Hematopoietic multipotent progenitor cell treated with erythropoietin and hydrocortisone succinate and interleukin-3 and kit ligand, for 15 days (in vitro differentiated cells): Measurements from ENCODE around the gene HOXC11.

Experiments
- DNase-seq: peaks from one replicate; pipeline ENCODE4 v3.0.0-alpha.2; 2015; ENCODE audit warnings: low spot score

Gene HOXC11

DNA sequence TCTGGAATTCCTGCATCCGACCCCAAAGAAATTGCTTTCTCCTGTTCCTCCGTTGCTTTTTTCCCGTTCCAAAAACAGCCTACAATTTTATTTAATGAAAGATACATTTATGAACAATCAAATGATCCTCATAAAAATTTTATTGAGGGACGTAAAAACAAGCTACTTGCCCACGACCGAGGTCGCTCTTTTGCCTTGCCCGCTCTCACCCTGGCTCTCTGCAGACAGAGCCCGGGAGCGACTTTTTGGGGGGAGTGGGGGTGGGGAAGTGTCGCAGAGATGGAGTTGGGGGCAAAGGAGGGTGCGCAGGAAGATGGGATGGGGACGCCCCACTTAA, 25.9 kb downstream of the HOXC11 start:
- no peak for DNase-seq

DNA sequence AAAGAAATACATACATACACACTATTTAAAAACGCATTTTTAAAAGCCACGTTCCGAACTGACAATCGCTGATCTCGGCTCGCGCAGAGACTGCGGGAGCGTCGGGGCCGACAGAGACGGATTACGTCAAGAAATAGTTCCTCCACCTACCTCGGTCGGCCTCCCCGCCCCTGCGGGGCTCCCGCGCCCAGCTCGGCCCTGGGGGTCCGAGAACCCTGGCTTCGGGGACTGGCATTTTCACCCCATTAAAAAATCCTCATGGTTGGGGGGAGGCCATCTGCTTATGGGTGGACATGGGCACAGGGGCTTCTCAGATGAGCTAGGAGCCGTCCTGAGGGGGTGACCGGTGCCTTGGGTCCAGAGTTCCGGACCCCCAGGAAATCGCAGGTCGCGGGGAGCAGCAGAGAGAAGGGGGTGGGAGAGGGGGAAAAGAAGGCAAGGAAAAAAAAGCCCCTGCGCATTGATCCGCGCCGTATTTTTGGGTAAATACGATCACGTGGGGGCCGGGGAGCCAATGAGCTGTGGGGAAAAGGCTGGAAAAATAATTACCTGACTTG, 26.7 kb downstream of the HOXC11 start:
- no peak for DNase-seq

DNA sequence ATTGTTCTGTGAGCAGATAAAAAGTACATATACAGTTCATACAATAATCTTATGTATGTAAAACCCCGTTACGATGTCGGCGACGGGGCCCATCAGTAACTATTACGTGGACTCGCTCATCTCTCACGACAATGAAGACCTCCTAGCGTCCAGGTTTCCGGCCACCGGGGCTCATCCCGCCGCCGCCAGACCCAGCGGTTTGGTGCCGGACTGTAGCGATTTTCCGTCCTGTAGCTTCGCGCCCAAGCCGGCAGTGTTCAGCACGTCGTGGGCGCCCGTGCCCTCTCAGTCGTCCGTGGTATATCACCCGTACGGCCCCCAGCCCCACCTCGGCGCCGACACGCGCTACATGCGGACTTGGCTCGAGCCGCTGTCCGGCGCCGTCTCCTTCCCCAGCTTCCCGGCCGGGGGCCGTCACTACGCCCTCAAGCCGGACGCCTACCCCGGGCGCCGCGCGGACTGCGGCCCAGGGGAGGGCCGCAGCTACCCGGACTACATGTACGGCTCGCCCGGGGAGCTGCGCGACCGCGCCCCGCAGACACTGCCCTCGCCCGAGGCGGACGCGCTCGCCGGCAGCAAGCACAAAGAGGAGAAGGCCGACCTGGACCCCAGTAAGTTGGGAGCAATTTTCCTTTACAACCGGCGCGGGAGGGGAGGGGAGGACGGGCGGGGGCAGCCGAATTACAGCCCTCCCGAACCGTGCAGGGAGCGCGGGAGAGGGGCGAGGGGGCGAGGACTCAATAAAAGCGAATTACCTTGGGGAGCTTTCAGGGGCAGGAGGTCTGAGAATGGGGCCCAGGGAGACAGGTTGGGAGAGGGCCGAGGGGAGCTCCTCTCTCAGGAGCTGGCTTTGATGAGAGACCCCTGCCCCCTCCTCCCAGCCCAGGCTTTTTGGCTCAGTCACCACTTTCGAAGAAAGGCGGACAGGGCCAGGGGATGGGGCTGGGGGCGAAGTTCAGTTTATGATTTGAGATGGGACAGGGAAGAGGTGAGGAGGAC, 27.5 kb downstream of the HOXC11 start, which contains the start of gene HOXC9:
Gene HOXC9, plus strand, starts transcription at position 46 of the 999 bp plus-strand sequence. Its CDS starts 28 bp downstream, at position 74.
- no peak for DNase-seq

DNA sequence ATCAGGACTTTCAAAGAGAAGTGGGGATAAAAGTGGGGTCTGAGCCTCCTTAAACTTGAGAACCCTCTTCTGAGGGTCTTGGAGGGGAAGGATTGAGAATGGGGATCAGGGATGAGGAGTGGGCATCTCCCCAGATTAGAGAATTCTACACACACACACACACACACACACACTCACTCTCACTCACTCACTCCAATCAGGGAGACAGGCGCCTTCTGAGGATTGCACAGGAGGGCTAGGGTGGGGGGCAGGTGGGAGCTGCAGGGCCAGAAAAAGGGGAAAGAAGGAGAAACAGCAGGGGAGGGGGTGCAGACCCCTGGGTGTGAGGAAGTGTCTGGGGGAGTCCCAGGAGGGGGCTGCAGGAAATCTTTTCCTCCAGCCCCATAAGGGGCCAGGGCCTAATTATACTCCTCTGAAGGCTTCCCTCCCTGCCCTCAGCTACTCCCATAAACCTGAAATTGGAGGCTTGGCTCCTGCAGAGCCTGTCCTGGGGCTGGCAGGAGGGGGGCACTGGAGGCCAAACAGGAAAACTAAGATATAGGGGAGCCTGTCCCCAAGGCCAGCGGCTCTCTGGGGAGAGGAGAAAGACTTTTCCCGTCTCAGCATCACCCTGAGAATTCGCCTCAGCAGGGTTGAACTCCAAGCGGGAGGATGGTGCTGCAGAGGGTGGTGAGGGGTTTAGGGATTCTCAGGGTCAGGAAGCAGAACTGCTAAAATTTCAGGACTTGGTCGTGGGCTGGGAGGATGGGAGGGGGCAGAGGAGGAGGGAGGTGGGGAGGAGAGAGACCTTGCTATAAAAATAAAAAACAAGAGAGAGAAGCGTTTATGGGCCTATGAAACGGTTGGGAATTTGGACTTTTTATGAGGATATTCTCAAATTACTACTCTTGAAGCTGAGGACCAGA, 28.6 kb downstream of the HOXC11 start:
- DNase-seq, result no peak

DNA sequence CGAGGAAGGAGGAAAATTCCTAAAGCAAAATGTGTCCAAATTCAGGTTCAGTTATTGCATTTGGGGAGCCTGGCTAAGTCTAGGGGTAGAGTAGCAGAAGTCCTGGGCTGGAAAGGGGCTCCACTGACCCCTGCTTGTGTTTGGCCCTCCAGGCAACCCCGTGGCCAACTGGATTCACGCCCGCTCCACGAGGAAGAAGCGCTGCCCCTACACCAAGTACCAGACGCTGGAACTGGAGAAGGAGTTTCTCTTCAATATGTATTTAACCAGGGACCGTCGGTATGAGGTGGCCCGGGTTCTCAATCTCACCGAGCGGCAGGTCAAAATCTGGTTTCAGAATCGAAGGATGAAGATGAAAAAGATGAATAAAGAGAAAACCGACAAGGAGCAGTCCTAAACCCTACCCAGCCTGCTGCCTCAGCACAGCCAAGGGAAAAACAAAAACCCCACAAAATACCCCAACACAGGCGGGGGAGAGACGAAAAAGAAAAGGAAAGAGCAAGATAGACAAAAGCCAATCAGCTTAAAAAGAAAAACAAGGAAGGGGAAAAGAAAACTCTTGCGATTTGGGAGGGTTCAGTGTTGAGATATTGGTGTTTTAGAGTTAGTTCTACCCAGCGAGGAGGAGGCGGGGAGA, 29.5 kb downstream of the HOXC11 start:
- DNase-seq, result no peak

DNA sequence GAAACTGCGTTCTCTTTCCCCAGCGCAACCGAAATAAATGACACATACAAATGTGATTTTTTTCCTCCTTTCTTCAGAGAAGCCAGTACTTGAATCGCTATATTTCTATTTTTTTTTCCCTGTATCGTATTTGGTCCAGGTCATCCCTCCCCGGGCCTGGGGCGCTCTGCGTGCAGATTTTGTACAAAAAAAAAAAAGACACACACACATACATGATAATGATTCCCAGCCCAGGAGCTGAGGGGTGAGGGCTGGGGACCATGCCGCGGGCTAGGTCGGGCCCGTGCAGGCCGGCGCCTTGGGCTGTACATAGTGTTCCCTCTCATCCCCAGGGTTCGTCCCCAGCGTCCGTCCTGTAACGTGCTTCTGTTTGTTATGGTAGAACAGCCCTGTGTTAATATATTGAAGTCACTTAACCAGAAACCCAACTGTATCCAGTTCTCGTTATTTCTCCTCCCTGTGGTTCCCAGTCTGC, 30.0 kb downstream of the HOXC11 start:
- DNase-seq, result no peak

DNA sequence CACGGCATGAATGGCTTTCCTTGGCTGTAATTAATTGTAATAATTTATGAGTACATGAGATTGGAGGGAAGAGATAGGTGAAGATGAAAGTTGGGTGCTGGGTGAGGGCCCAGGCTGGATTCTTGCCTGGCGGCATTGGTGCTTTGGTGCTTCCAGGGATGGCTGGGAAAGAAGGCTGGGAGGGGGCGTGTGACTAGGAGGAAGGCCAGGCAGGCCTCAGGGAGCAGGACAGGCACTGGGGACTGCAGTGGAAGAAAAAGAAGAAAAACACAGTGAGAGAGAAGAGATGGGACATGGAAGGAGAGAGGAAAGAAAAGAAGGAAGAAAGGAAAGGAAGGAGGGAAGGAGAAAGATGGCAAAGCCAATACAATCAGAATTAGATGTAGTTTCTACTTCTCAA, 30.7 kb downstream of the HOXC11 start:
- DNase-seq, result no peak

DNA sequence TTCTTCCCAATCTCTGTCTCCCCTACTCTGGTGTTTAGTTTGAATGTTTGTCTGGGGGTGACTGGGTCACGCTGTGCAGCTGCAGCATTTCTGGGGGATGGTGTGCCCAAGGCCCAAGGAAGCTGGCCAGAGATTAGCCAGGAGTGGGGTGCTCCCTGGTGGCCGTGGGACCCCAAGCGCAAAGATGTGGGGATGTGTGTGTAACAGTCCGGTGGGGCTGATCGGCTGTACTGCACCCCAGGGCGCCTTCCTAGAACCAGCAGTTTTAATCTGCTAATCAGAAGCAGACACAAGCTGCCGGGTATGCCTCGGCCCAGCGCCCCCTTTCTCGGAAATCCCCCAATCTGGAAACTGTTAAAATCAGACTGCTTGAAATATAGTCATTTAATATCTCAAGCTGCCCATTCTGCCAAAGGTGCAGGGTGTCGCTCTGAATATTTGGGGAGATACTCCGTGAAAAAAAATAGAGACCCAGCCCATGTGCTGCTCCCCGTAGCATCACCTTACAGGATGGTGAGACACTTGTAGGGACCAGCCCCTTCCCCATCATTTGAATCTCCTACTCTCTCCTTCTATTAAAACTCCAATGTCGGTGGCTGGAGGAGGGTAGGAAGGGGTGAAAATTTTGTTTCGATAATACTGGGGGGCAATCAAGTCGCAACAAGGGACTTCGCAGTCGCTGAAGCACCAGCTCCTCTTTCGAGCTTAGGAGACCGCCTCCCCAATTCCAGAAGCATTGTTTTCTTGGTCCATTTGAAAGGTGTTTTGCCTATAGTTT, 31.3 kb downstream of the HOXC11 start:
- no peak for DNase-seq

DNA sequence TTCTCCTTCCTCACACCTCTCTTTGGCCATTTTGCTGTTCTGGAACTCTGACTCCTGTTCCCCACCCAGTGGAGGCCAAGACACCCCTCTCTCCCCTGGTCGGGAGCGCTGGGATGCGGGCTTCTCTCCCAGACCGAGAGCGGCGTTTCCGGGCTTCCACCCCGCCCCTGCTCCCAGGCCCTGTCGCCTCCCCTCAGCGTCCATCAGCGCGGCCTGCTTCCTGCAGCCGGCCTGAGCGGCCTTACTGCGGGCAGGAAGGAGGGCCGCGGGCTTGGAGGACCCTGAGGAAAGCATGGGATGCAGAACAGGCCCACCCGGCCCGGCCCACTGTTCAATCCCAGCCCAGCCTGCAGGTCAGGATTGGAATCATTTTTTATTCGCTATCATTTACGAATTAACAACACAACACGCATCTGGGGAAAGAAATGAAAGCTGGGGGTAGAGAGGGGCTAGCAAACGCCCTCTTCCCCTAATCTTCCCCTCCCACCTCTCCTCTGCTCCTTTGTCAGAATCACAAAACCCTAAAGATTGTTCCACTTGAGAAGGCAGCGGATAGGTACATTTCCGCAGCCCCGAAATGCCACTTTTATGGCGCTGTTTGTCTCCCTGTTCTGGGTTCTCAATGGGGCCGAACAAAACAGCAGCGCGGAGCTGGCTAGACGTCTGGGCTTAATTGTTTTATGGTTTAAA, 32.1 kb downstream of the HOXC11 start:
- DNase-seq, result no peak

DNA sequence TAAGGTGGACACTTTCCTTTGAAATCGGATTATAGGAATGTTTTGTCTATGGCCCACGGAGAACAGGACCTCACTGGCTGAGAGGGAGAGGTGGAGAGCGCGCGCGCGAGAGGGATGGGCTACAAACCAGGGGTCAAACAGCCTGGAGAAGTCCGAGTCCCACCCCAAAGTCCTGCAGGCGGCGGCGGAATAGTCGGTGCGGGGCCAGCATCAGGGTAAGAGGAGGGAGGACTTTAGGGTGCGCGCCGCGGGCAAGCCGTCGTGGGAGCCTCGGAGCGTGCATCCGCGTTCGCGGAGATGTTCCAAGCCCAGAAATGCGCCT, 32.6 kb downstream of the HOXC11 start:
- no peak for DNase-seq

DNA sequence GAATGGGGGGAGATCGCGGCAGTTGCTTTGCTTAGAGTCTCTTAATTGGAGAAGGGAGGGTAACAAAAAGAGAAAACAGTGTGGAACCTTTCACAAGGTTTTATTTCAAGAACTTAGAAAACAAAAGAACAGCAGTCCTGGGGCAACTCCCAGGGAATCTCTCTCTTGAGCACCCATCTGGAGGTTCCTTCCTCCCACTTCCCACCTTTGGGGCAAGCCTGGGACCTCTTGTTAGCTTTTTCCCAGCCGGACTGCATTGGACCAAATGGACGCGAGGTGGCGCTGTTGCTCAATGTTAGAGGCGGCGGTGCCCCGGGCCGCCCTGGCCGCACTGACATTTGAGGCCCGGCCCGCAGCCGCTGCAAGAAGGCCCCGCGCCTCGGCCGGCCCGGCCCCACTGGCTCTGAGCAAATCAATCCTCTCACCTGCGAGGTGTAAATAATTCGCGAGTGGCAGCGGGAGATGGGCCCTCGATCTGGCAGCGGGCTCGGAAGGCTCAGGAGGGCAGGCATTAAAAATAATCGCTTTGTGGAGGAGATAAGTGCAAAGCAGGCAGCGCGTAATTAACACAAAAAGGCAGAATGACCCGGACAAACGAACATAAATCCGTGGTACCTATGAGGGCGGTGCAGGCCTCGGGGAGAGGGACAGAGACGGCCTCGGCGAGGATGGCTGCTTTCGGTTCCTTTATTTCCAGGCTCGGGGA, 33.1 kb downstream of the HOXC11 start:
- peak; percentile 76 for DNase-seq

DNA sequence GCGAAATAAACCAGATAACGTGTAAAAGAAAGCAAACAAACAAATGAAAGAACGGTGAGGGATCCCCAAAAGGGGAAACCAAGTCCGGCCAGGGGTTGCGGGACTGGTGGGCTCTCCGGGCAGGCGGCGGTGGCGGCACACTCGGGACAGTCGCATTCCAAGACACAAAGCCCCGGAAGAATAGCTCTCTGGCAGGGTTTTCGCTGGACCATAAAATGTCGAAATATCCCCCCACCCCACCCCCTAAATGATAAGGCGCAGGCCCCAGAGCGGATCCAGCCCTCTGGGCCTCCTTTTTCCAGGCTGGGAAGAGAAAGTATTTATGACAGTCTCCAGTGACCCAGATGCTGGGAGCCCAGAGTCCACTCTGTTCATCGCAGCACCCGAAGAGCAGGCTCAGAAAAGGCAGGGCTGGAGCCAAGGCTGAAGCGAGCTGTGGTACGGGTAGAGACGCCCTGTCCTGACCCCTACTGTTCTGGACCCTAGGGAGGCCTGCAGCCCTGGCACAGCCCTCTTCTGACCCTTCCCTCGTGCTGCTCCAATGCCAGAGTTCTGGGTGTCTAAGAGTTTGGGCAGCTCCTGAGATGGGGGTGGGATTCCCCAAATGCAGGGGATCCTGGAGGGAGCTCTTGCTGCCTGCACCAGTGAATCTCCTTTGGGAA, 33.8 kb downstream of the HOXC11 start:
- no peak for DNase-seq

DNA sequence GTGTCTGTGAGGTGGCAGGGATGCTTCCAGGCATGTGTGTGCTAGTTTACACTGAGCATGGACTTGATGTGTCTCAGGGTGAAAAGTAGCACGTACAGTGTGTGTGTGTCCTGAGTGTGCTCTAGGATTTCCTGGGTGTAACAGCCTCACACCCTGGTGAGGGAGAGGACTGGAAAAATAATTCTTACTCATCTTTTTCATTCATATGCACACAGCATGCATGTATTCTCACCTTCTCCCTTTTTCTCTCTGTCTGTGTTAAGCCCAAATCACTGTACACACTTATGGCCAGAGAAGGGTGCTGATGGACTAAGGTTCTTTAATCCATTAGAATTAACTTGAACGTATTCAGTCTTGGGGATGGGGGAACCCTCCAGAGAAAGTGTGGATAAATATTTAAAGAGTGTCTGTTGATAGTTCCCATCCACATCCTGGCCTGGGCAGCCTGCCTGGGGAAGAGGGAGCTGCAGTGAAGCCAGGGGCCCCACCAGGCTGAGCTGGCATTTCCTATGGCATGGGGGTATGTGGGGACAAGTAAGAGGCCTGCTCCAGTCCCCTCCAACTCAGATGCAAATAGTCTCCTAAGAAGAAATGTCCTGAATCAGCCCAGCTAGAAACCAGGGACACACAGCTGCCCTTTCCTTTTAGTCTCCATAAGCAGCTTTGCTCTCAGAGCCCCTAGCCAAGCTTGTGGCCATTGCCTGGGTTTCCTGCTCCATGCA, 34.8 kb downstream of the HOXC11 start:
- DNase-seq, result no peak

DNA sequence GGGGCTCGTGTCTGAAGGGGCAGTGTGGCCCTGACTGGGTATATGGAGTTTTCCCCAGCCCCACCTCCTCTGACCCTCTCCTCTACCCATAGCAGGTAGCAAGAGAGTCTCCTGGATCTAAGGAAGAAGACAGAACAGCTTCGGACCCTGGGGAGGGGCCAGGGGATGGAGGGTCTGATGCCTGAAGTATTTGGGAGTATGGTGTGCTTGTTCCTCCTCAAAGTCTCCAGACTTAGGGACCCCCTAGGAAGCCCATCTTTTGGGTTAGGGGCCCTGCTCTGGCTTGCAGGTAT, 35.3 kb downstream of the HOXC11 start:
- no peak for DNase-seq

DNA sequence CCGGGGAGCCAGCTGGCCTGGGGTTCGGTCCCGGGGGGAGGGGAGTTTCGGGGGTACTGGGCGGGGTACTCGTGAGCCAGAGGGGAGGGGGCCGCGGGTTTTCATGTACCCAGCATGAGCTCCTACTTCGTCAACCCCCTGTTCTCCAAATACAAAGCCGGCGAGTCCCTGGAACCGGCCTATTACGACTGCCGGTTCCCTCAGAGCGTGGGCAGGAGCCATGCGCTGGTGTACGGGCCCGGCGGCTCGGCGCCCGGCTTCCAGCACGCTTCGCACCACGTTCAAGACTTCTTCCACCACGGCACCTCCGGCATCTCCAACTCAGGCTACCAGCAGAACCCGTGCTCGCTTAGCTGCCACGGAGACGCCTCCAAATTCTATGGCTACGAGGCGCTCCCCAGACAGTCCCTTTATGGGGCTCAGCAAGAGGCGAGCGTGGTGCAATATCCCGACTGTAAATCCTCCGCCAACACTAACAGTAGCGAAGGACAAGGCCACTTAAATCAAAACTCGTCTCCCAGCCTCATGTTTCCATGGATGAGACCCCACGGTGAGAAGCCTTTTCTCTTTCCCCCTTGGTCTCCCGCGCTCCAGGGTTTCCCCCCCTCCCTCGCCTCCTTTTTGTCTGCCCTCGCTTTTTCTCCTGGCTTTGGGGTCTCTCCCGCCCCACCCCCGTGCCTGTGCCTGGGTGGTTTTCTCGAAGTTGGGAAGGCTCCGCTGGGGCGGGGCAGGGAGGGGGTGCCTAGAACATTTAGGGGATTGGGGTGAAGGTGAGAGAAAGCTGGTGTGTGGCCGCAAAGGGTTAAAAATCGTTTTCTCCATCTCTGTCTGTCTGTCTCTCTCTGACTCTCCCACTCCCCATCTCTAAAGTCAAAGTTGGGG, 36.5 kb downstream of the HOXC11 start:
- DNase-seq, result no peak

DNA sequence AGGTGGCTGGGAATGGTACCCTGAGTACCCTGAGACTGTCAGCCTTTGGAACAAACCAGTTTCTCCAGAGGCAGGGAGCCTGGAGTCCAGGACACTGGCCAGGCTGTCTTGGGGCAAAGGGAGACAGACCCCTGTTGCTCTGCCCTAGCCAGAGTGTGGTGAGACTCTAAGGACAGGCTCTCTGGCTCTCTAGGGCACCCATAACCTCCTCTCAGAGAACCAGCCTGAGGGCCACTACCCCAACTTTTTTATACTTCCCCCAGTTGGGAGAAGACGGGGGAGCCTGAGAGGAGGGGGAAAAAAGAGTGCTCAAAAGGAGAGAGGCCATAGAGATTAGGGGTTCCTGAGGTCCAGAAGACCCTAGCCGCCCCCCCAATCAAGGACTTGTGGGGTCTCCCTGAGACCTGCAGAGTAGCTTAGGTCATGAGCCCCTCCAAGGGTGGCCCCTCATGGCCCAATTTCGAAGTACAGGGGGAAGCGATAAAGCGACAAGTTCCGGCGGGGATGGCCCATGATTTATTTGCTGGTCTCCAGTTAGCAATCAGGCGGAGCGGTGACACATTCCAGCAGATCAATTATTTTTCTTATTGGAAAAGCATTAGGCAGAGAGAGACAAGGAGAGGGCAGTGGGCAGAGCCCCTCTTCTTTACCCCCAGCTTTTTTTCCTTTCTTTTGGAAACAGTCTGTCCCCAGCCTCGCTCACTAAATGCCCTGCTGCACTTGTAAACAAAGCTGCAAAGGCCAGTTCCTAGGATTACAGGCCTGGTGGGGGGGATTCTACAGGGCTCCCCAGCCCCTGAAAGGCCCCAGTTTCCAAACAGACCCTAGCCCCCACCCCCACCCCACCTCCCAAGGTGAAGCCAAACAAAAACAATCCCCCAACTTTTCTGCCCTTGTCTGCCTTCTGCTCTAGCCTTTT, 37.4 kb downstream of the HOXC11 start:
- DNase-seq, result no peak
